Measurements from ENCODE around the gene TRPM3.

DNA sequence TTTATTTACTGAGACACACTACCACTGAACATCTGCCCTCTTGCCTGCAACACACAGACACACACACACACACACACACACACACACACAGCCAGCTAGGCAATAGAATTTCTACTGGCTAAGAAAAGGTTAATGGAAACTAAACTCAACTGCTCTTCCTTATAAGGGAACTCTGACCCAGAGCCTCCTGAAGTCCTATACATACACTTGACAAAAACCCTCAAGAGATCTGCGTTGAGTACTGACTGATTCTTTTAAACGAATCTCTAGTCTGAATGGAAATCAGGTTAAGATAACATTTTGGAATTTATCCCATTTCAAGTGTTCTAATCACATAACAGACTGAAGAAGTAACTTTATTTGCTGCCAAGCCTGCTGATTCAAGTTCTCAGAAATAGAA lies 25.9 kb upstream of the TRPM3 start:
- TF ChIP-seq, protein P1, sequence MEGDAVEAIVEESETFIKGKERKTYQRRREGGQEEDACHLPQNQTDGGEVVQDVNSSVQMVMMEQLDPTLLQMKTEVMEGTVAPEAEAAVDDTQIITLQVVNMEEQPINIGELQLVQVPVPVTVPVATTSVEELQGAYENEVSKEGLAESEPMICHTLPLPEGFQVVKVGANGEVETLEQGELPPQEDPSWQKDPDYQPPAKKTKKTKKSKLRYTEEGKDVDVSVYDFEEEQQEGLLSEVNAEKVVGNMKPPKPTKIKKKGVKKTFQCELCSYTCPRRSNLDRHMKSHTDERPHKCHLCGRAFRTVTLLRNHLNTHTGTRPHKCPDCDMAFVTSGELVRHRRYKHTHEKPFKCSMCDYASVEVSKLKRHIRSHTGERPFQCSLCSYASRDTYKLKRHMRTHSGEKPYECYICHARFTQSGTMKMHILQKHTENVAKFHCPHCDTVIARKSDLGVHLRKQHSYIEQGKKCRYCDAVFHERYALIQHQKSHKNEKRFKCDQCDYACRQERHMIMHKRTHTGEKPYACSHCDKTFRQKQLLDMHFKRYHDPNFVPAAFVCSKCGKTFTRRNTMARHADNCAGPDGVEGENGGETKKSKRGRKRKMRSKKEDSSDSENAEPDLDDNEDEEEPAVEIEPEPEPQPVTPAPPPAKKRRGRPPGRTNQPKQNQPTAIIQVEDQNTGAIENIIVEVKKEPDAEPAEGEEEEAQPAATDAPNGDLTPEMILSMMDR (IDR thresholded peaks at IDR 0.05; ENCODE audit: low read depth, low read length, missing input control), result no peak
- no peak for TF ChIP-seq RAD21 (IDR thresholded peaks at IDR 0.05)
- TF ChIP-seq, protein P2, sequence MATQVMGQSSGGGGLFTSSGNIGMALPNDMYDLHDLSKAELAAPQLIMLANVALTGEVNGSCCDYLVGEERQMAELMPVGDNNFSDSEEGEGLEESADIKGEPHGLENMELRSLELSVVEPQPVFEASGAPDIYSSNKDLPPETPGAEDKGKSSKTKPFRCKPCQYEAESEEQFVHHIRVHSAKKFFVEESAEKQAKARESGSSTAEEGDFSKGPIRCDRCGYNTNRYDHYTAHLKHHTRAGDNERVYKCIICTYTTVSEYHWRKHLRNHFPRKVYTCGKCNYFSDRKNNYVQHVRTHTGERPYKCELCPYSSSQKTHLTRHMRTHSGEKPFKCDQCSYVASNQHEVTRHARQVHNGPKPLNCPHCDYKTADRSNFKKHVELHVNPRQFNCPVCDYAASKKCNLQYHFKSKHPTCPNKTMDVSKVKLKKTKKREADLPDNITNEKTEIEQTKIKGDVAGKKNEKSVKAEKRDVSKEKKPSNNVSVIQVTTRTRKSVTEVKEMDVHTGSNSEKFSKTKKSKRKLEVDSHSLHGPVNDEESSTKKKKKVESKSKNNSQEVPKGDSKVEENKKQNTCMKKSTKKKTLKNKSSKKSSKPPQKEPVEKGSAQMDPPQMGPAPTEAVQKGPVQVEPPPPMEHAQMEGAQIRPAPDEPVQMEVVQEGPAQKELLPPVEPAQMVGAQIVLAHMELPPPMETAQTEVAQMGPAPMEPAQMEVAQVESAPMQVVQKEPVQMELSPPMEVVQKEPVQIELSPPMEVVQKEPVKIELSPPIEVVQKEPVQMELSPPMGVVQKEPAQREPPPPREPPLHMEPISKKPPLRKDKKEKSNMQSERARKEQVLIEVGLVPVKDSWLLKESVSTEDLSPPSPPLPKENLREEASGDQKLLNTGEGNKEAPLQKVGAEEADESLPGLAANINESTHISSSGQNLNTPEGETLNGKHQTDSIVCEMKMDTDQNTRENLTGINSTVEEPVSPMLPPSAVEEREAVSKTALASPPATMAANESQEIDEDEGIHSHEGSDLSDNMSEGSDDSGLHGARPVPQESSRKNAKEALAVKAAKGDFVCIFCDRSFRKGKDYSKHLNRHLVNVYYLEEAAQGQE (IDR thresholded peaks at IDR 0.05), result no peak
- no peak for TF ChIP-seq HNF4G (IDR thresholded peaks at IDR 0.05)
- no peak for TF ChIP-seq TAF1 (conservative IDR thresholded peaks at IDR 0.05)
- TF ChIP-seq, protein P3, sequence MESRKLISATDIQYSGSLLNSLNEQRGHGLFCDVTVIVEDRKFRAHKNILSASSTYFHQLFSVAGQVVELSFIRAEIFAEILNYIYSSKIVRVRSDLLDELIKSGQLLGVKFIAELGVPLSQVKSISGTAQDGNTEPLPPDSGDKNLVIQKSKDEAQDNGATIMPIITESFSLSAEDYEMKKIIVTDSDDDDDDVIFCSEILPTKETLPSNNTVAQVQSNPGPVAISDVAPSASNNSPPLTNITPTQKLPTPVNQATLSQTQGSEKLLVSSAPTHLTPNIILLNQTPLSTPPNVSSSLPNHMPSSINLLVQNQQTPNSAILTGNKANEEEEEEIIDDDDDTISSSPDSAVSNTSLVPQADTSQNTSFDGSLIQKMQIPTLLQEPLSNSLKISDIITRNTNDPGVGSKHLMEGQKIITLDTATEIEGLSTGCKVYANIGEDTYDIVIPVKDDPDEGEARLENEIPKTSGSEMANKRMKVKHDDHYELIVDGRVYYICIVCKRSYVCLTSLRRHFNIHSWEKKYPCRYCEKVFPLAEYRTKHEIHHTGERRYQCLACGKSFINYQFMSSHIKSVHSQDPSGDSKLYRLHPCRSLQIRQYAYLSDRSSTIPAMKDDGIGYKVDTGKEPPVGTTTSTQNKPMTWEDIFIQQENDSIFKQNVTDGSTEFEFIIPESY (IDR thresholded peaks at IDR 0.05), result no peak
- TF ChIP-seq GABPA (IDR thresholded peaks at IDR 0.05 in 1 of 2, conservative IDR thresholded peaks at IDR 0.05 in 1 of 2), result no peak
- no peak for TF ChIP-seq YY1 (IDR thresholded peaks at IDR 0.05)

Measured in liver (tissue), 3 donors.